Subcutaneous abdominal adipose tissue (tissue), 5 donors: ENCODE results near the gene NALF2.
A peak's percentile ranks its signal among the peaks of the same experiment; 100 is the strongest.

Source experiments
- H3K27ac ChIP-seq: one replicate; pipeline ENCODE4 v1.7.0; 2013; ENCODE audit warnings: low read depth, mild to moderate bottlenecking, inconsistent platforms, low read length, moderate library complexity
- H3K27me3 ChIP-seq, 5 donors: one replicate each; pipeline ENCODE4 v1.7.0; 2013; ENCODE audit warnings: low read length in 5 of 5, inconsistent platforms in 1 of 5; ENCODE audit not compliant: control insufficient read depth in 5 of 5, insufficient read depth in 4 of 5
- H3K36me3 ChIP-seq, 5 donors: one replicate each; pipeline ENCODE4 v1.7.0; 2013; ENCODE audit warnings: low read length in 5 of 5; ENCODE audit not compliant: control insufficient read depth in 5 of 5, insufficient read depth in 5 of 5
- H3K4me1 ChIP-seq, 5 donors: one replicate each; pipeline ENCODE4 v1.7.0; 2013; ENCODE audit warnings: low read length in 5 of 5, mild to moderate bottlenecking in 3 of 5, moderate library complexity in 1 of 5; ENCODE audit not compliant: control insufficient read depth in 5 of 5, insufficient read depth in 5 of 5
- H3K4me3 ChIP-seq, 5 donors: one replicate each; pipeline ENCODE4 v1.7.0; 2013; ENCODE audit warnings: low read length in 5 of 5, low read depth in 1 of 5
- H3K9ac ChIP-seq, 5 donors: one replicate each; pipeline ENCODE4 v1.7.0; 2013; ENCODE audit warnings: low read length in 5 of 5, mild to moderate bottlenecking in 4 of 5, moderate library complexity in 3 of 5
- H3K9me3 ChIP-seq, 5 donors: one replicate each; pipeline ENCODE4 v1.7.0; 2013; ENCODE audit warnings: low read length in 5 of 5; ENCODE audit not compliant: control insufficient read depth in 5 of 5
- donor health status: healthy.
- donor health status: healthy.
- donor health status: healthy.
- donor health status: healthy.
- donor health status: healthy.

The NALF2 gene

GRCh38 chrX:69504626-69505612, 793 bp downstream of the NALF2 start:
- H3K9ac ChIP-seq = no peak overlapping the region
- peaks cover 0 to 7% (median under 1%) of the 10 kb centered on the region in 5 donors for H3K9me3 ChIP-seq
- peak overlapping the region in 4 of 5 donors; percentile 44 to 66 (median 59) for H3K4me3 ChIP-seq
- H3K4me1 ChIP-seq = peaks cover 0 to 16% (median 4%) of the 10 kb centered on the region in 5 donors
- peaks cover 0 to 58% (median 55%) of the 10 kb centered on the region in 5 donors for H3K27me3 ChIP-seq
- H3K27ac ChIP-seq = no peak overlapping the region
- H3K36me3 ChIP-seq = no peaks in the 10 kb centered on the region

- H3K27me3 ChIP-seq = peaks cover 3 to 63% (median 56%) of the 10 kb centered on the region in 5 donors
- H3K4me3 ChIP-seq = no peak overlapping the region
- H3K9ac ChIP-seq = no peak overlapping the region
Measured at GRCh38 chrX:69505772-69506616, 1.9 kb downstream of the NALF2 start.

GRCh38 chrX:69506617-69507499, 2.7 kb downstream of the NALF2 start:
- H3K27ac ChIP-seq = no peak overlapping the region
- H3K4me1 ChIP-seq = peaks cover 0 to 16% (median 4%) of the 10 kb centered on the region in 5 donors
- H3K4me3 ChIP-seq = no peak overlapping the region
- H3K9me3 ChIP-seq = no peaks in the 10 kb centered on the region
- H3K9ac ChIP-seq = no peak overlapping the region
- H3K36me3 ChIP-seq = no peaks in the 10 kb centered on the region
- peaks cover 3 to 64% (median 56%) of the 10 kb centered on the region in 5 donors for H3K27me3 ChIP-seq

More at GRCh38 chrX:69505772-69506616, 1.9 kb downstream of the NALF2 start:
- Histone ChIP-seq H3K9me3 (peaks cover 0 to under 1% (median 0%) of the 10 kb centered on the region in 5 donors), H3K36me3 (no peaks in the 10 kb centered on the region), H3K4me1 (peaks cover 0 to 16% (median 4%) of the 10 kb centered on the region in 5 donors), H3K27ac (no peak overlapping the region)

- no peak overlapping the region for H3K4me3 ChIP-seq
- peaks cover 0 to 16% (median 4%) of the 10 kb centered on the region in 5 donors for H3K4me1 ChIP-seq
- peaks cover 9 to 61% (median 58%) of the 10 kb centered on the region in 5 donors for H3K27me3 ChIP-seq
- no peak overlapping the region for H3K27ac ChIP-seq
- no peaks in the 10 kb centered on the region for H3K36me3 ChIP-seq
- no peaks in the 10 kb centered on the region for H3K9me3 ChIP-seq
- no peak overlapping the region for H3K9ac ChIP-seq
Measured at GRCh38 chrX:69507500-69507789, 3.3 kb downstream of the NALF2 start.

- Histone ChIP-seq H3K36me3 (no peaks in the 10 kb centered on the region), H3K4me1 (peaks cover 0 to 16% (median 4%) of the 10 kb centered on the region in 5 donors), H3K27me3 (peaks cover 11 to 66% (median 59%) of the 10 kb centered on the region in 5 donors), H3K9me3 (no peaks in the 10 kb centered on the region), H3K4me3 (no peak overlapping the region), H3K27ac (no peak overlapping the region), H3K9ac (no peak overlapping the region)
Measured at GRCh38 chrX:69508610-69509009, 4.5 kb downstream of the NALF2 start.

GRCh38 chrX:69510137-69510715, 6.1 kb downstream of the NALF2 start:
- Histone ChIP-seq H3K27me3 (peaks cover 11 to 63% (median 58%) of the 10 kb centered on the region in 5 donors), H3K4me1 (peaks cover 0 to 5% (median under 1%) of the 10 kb centered on the region in 5 donors), H3K9ac (no peak overlapping the region), H3K4me3 (no peak overlapping the region), H3K9me3 (no peaks in the 10 kb centered on the region), H3K27ac (no peak overlapping the region), H3K36me3 (no peaks in the 10 kb centered on the region)

- Histone ChIP-seq H3K27me3 (peaks cover 11 to 59% (median 53%) of the 10 kb centered on the region in 5 donors), H3K4me3 (no peak overlapping the region), H3K9me3 (no peaks in the 10 kb centered on the region), H3K36me3 (no peaks in the 10 kb centered on the region), H3K27ac (no peak overlapping the region), H3K4me1 (peaks cover 0 to under 1% (median 0%) of the 10 kb centered on the region in 5 donors), H3K9ac (no peak overlapping the region)
Measured at GRCh38 chrX:69510914-69511513, 6.9 kb downstream of the NALF2 start.

GRCh38 chrX:69522052-69522451, 17.9 kb downstream of the NALF2 start:
- Histone ChIP-seq H3K4me1 (no peaks in the 10 kb centered on the region), H3K9me3 (no peaks in the 10 kb centered on the region), H3K36me3 (no peaks in the 10 kb centered on the region), H3K9ac (no peak overlapping the region), H3K27me3 (peaks cover 0 to 39% (median 11%) of the 10 kb centered on the region in 5 donors), H3K4me3 (no peak overlapping the region), H3K27ac (no peak overlapping the region)

GRCh38 chrX:69523314-69523713, 19.2 kb downstream of the NALF2 start:
- Histone ChIP-seq H3K9ac (no peak overlapping the region), H3K4me3 (no peak overlapping the region), H3K27me3 (peaks cover 3 to 35% (median 9%) of the 10 kb centered on the region in 5 donors), H3K27ac (no peak overlapping the region), H3K4me1 (no peaks in the 10 kb centered on the region), H3K9me3 (no peaks in the 10 kb centered on the region), H3K36me3 (no peaks in the 10 kb centered on the region)
